T-cell (primary cell): ENCODE data around the gene SLC9A7. TPM values are rescaled to one million over a fixed set of nuclear protein-coding genes. Genes with fewer than 3 reads are reported as not detected.
A peak's percentile ranks its signal among the peaks of the same experiment; 100 is the strongest.

Experiments used
- ATAC-seq, 4 experiments: fragments of 200-7000 bp in 3 of 4; fragments of 150-1000 bp in 1 of 4; cut with Tn5 transposase; replicated peaks in 1 of 4; 1 replicate in 3 of 4; 2 replicates in 1 of 4; pipeline ENCODE4 v1.10.0; 2021; ENCODE audit warnings: moderate library complexity in 3 of 4, mild to moderate bottlenecking in 2 of 4, moderate number of reproducible peaks in 1 of 4
- CTCF ChIA-PET, 2 donors: fragments of 300-600 bp; sonication (Branson Sonifier 250); formaldehyde crosslinking; loops; one replicate each; lab custom pipeline; 2022; ENCODE audit warnings: antibody characterized with exemption in 2 of 2; lab: Charles Lee
- POLR2A ChIA-PET, 2 donors: fragments of 300-600 bp; sonication (Branson Sonifier 250); formaldehyde crosslinking; loops; one replicate each; lab custom pipeline; 2022; ENCODE audit warnings: antibody characterized with exemption in 2 of 2; lab: Charles Lee
- DNase-seq, 35 experiments: peaks; one replicate each; pipeline versions ENCODE4 v3.0.0 to v3.0.0-alpha.2; 2013 to 2023
- H3K27ac ChIP-seq: one replicate; pipeline ENCODE4 v1.5.1; 2013; ENCODE audit warnings: low read length
- H3K27me3 ChIP-seq, 2 experiments: replicated peaks in 1 of 2; 1 replicate in 1 of 2; 2 replicates in 1 of 2; pipeline versions ENCODE4 v1.6.1 to v1.7.0; 2013; ENCODE audit warnings: low read length in 1 of 2, mixed read lengths in 1 of 2; ENCODE audit not compliant: control insufficient read depth in 2 of 2, insufficient read depth in 2 of 2; ENCODE audit errors: extremely low read depth in 1 of 2
- H3K36me3 ChIP-seq, 2 donors: 1 replicate in 1 of 2; 2 replicates in 1 of 2; pipeline versions ENCODE4 v1.6.1 to v1.7.0; 2013; ENCODE audit warnings: low read length in 1 of 2; ENCODE audit not compliant: control insufficient read depth in 2 of 2, insufficient read depth in 1 of 2; ENCODE audit errors: extremely low read depth in 1 of 2
- H3K4me1 ChIP-seq, 2 experiments: 1 replicate in 1 of 2; 2 replicates in 1 of 2; pipeline versions ENCODE4 v1.6.1 to v1.7.0; 2013; ENCODE audit warnings: low read length in 2 of 2, mixed read lengths in 1 of 2; ENCODE audit not compliant: insufficient read depth in 2 of 2, control insufficient read depth in 1 of 2; ENCODE audit errors: extremely low read depth in 1 of 2
- H3K4me3 ChIP-seq, 2 donors: 1 replicate in 1 of 2; 2 replicates in 1 of 2; pipeline versions ENCODE4 v1.5.1 to v1.7.0; 2013; ENCODE audit warnings: mild to moderate bottlenecking in 2 of 2, low read length in 1 of 2, moderate library complexity in 1 of 2; ENCODE audit not compliant: control insufficient read depth in 1 of 2; ENCODE audit errors: extremely low read depth in 1 of 2
- H3K9me3 ChIP-seq: 2 replicates; pipeline ENCODE4 v1.7.0; 2013
- H3K27ac Mint-ChIP-seq, 2 donors: one replicate each; pipeline ENCODE4 v1.8.0; 2020 to 2021; ENCODE audit warnings: mild to moderate bottlenecking in 2 of 2, mixed read lengths in 2 of 2
- H3K27me3 Mint-ChIP-seq, 2 donors: one replicate each; pipeline ENCODE4 v1.8.0; 2021 to 2022; ENCODE audit warnings: mixed read lengths in 2 of 2
- H3K36me3 Mint-ChIP-seq: one replicate; pipeline ENCODE4 v1.8.0; 2021; ENCODE audit warnings: mixed read lengths
- H3K4me1 Mint-ChIP-seq, 3 donors: one replicate each; pipeline ENCODE4 v1.8.0; 2020 to 2022; ENCODE audit warnings: mixed read lengths in 3 of 3, mild to moderate bottlenecking in 1 of 3
- H3K4me3 Mint-ChIP-seq, 3 donors: one replicate each; pipeline ENCODE4 v1.8.0; 2020 to 2022; ENCODE audit warnings: mild to moderate bottlenecking in 3 of 3, mixed read lengths in 3 of 3, moderate library complexity in 3 of 3
- H3K9me3 Mint-ChIP-seq, 3 donors: one replicate each; pipeline ENCODE4 v1.8.0; 2020 to 2022; ENCODE audit warnings: mixed read lengths in 3 of 3
- WGBS: methylation state at CpG from one replicate; pipeline ENCODE4 v1.1.5; 2013; ENCODE audit warnings: missing lambda C conversion rate; ENCODE audit not compliant: insufficient coverage; 5-methylcytosine and 5-hydroxymethylcytosine counted together
- total RNA-seq, 35 experiments: library from RNA in 6 of 35; stranded (reverse) in 6 of 35; fragments of 120-200 nt in 1 of 35; gene quantifications; one replicate each; pipeline versions ENCODE4 v1.2.1 to v1.2.4 and lab custom pipeline; 2013 to 2026

The SLC9A7 gene
- total RNA-seq, 5 donors from 2014 or later (not counting 1 experiment from before 2014, with no cell fraction given): 2.3 to 6.3 (median 3.7) TPM

DNA sequence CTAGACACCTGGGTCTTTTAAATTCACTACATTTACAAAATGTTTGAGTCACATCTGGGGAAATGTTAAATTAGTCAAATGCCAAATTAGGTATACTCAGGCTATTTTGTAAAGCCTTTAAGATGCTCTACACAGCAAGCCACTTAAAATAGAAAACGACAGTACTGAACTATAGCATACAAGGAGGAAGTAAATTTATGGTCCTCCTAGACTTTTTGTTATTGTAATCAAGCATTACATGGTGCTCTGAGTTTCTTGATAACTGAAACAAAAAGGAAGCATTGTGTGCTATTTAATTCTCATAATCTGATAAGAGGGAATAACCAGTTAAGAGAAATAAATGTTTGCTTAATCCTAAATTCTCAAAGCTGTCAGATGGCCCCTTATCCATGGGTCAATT is 46.2 kb downstream of the SLC9A7 start:
- H3K4me1 Mint-ChIP-seq: peaks cover 6 to 25% (median 9%) of the 10 kb centered on the region in 3 donors
- H3K36me3 Mint-ChIP-seq: no peaks in the 10 kb centered on the region
- no peak overlapping the region for H3K4me3 Mint-ChIP-seq
- no peaks in the 10 kb centered on the region for H3K9me3 Mint-ChIP-seq
- H3K9me3 ChIP-seq: no peaks in the 10 kb centered on the region
- H3K27me3 ChIP-seq: no peaks in the 10 kb centered on the region
- peaks cover 0 to 22% of the 10 kb centered on the region in 2 donors for H3K27me3 Mint-ChIP-seq
- DNase-seq: no peak
- H3K4me1 ChIP-seq: no peaks in the 10 kb centered on the region
- no CpG with 5 or more reads among the region's 1 CpG for WGBS
- no peaks in the 10 kb centered on the region for H3K36me3 ChIP-seq
- H3K27ac Mint-ChIP-seq: no peak overlapping the region
- ChIA-PET POLR2A (no interaction called here), CTCF (no interaction called here)
- H3K27ac ChIP-seq: no peak overlapping the region
- no peak overlapping the region for H3K4me3 ChIP-seq
- ATAC-seq: no peak

DNA sequence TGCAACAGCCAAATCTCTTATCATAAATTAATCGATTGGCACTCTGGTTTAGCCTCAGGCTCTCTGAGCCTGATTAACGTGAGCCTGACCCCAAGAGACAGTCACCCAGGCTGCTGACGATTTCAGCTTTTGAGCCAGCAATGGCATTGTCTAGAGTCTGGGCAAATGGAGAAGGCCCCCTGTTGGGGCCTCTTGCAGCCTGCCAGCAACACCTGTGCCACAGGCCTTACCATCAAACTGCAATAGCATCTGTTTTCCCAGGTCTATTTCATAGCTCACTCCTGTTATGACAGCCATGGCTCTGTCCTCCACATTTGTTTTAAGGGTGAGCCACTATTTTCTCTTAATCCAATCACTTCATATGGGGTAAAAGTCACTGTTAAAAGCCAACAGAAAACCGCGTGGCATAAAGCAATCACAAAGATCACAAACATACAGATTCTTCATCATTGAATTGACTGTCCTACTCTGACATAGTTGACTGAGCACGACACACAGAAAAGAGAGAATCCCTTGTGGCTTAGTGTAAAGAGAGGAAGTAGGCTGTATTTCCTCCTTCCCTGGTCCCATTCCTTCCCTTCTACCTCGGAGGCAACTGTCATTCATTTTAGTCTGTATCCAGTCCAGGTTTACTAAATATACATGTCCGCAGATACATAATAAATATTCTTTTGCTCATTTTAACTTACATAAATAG is 47.8 kb downstream of the SLC9A7 start:
- ATAC-seq: no peak
- H3K4me1 ChIP-seq: no peaks in the 10 kb centered on the region
- WGBS: 45% methylated on average over 3 of the region's 8 CpGs

DNA sequence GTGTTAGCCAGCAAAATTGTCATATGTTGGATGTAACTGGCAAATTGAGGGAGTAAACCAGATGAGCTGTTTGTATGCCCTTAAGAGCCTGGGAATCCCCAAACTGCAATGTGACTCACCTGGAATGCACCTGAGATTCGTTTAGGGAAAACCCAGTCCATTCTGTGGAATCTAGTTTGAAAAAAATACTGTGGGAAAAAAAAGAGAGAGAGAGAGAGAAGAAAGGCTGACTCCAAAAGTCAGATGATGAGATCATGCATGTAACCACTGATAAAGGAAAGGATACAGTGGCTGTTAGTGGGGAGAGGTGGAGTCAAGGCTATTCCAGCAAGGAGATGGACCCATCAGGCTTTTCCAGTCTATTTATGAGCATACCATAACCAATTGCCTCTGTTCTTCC is 48.5 kb downstream of the SLC9A7 start:
- POLR2A ChIA-PET: no interaction called here
- peaks cover 5 to 27% (median 9%) of the 10 kb centered on the region in 3 donors for H3K4me1 Mint-ChIP-seq
- no peak overlapping the region for H3K27ac ChIP-seq

More for the DNA sequence above, 47.8 kb downstream of the SLC9A7 start:
- no peak overlapping the region for H3K27ac Mint-ChIP-seq
- no peak overlapping the region for H3K4me3 ChIP-seq
- ChIA-PET POLR2A (no interaction called here), CTCF (interaction anchor here in 1 of 2 donors (0.6 kb wide), 1 partner anchor 1440 kb away, joined by 3 read pairs; no protein-coding TSS in a partner anchor)
- no peak overlapping the region for H3K27ac ChIP-seq
- H3K4me1 Mint-ChIP-seq: peaks cover 5 to 24% (median 9%) of the 10 kb centered on the region in 3 donors
- no peak for DNase-seq
- H3K36me3 ChIP-seq: no peaks in the 10 kb centered on the region
- no peaks in the 10 kb centered on the region for H3K27me3 ChIP-seq
- H3K4me3 Mint-ChIP-seq: no peak overlapping the region
- H3K27me3 Mint-ChIP-seq: peaks cover 0 to 27% of the 10 kb centered on the region in 2 donors
- no peaks in the 10 kb centered on the region for H3K9me3 Mint-ChIP-seq
- H3K9me3 ChIP-seq: no peaks in the 10 kb centered on the region
- no peaks in the 10 kb centered on the region for H3K36me3 Mint-ChIP-seq

DNA sequence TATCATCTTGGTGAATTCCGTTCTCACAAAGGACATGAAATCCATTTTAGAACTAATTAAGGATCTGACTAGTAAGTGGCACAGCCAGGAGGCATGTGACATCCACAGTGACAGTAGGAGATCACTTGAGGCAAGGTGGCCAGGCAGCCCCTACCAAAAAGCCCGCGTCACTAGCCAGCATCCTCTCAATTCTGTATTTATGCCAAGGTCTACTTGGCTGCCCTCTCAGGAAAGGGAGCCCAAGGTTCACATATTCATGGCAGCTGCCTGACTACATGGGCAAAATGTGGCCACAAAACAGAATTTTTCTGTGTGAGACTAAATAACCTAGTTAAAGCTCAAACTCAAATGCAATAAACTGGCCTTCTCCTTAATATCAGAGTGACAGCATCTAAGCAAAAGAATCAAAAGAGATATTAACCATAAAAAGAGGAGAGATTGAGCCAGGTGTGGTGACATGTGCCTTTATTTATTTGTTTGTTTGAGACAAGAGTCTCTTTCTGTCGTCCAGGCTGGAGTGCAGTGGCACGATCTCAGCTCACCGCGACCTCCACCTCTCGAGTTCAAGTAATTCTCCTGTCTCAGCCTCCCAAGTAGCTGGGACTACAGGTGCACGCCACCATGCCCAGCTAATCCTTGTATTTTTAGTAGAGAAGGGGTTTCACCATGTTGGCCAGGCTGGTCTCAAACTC is 51.5 kb downstream of the SLC9A7 start:
- ChIA-PET POLR2A (no interaction called here), CTCF (no interaction called here)
- Mint-ChIP-seq H3K4me1 (peaks cover 10 to 41% (median 19%) of the 10 kb centered on the region in 3 donors), H3K36me3 (no peaks in the 10 kb centered on the region), H3K27me3 (peaks cover 0 to 30% of the 10 kb centered on the region in 2 donors), H3K9me3 (no peaks in the 10 kb centered on the region), H3K4me3 (no peak overlapping the region), H3K27ac (no peak overlapping the region)
- no peak for DNase-seq
- WGBS: 100% methylated on average over 2 of the region's 9 CpGs
- H3K4me1 ChIP-seq: no peaks in the 10 kb centered on the region
- ATAC-seq: no peak
- H3K9me3 ChIP-seq: no peaks in the 10 kb centered on the region
- H3K27me3 ChIP-seq: no peaks in the 10 kb centered on the region
- H3K4me3 ChIP-seq: no peak overlapping the region
- H3K27ac ChIP-seq: no peak overlapping the region
- H3K36me3 ChIP-seq: no peaks in the 10 kb centered on the region

More for the DNA sequence above, 48.5 kb downstream of the SLC9A7 start:
- Histone ChIP-seq H3K36me3 (no peaks in the 10 kb centered on the region), H3K4me1 (no peaks in the 10 kb centered on the region), H3K27me3 (no peaks in the 10 kb centered on the region), H3K4me3 (no peak overlapping the region), H3K9me3 (no peaks in the 10 kb centered on the region)
- no peak overlapping the region for H3K4me3 Mint-ChIP-seq
- H3K9me3 Mint-ChIP-seq: no peaks in the 10 kb centered on the region
- WGBS: no CpG with 5 or more reads among the region's 1 CpG
- peaks cover 0 to 31% of the 10 kb centered on the region in 2 donors for H3K27me3 Mint-ChIP-seq
- DNase-seq: no peak
- H3K36me3 Mint-ChIP-seq: no peaks in the 10 kb centered on the region
- ATAC-seq: no peak
- CTCF ChIA-PET: interaction anchor here in 1 of 2 donors (0.7 kb wide), 1 partner anchor 20 kb away, joined by 3 read pairs; no protein-coding TSS in a partner anchor
- no peak overlapping the region for H3K27ac Mint-ChIP-seq

DNA sequence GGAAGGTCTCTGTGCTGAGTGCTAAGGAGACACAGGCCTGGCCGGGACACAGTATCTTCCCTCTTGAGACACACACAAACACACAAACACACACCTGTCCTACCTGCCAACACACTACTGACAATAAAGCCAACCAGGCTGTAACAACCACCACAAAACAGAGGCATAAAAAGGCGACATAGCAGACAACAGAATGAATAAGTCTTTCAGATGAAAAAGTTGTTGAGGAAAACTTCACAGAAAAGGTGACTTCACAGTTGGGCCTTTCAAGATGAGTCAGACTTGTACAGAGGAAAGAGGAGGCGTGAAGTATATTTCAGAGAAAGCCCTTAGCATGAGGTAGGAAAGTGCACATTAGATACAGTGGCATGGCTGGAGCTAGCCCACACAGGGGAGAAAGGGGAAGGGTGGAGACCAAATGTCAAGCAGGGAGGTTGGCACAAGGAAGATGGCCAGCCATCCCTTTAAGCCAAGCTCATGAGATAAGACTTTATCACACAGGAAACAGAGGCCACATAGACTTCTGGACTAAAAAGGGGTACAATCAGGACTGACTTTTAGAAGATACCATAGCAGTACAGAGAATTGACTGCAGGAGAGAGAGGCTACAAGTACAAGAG is 54.0 kb downstream of the SLC9A7 start:
- ATAC-seq: peak in 3 of 4 experiments; percentile 31 to 34 (median 32)
- peaks cover 6 to 23% (median 10%) of the 10 kb centered on the region in 3 donors for H3K4me1 Mint-ChIP-seq
- 0% methylated on average over 1 of the region's 3 CpGs for WGBS
- peak in 1 of 35 experiments; percentile 1 for DNase-seq
- ChIA-PET CTCF (no interaction called here), POLR2A (no interaction called here)
- no peaks in the 10 kb centered on the region for H3K4me1 ChIP-seq
- H3K9me3 ChIP-seq: no peaks in the 10 kb centered on the region
- no peaks in the 10 kb centered on the region for H3K36me3 Mint-ChIP-seq
- no peak overlapping the region for H3K4me3 ChIP-seq
- no peaks in the 10 kb centered on the region for H3K27me3 ChIP-seq
- peaks cover 0 to 20% of the 10 kb centered on the region in 2 donors for H3K27me3 Mint-ChIP-seq
- H3K4me3 Mint-ChIP-seq: no peak overlapping the region
- H3K27ac Mint-ChIP-seq: no peak overlapping the region
- H3K9me3 Mint-ChIP-seq: no peaks in the 10 kb centered on the region
- H3K27ac ChIP-seq: no peak overlapping the region
- no peaks in the 10 kb centered on the region for H3K36me3 ChIP-seq

DNA sequence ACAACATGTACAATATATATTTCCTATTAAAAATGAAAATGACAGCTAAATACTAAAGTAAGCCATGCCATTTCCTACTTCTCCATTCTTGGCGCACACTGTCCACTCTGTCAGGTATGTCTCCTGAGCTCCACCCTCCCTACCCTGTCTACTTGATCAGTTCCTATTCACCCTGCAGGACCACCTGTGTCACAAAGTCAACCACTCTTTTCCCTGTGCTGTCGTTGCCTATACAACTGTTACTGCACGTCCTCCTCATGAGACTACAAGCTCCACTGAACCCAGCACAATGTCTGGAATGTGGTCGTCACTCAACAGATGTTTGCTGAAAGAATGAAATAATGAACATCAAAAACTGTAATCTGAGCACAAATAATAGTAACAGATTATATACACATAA is 54.9 kb downstream of the SLC9A7 start:
- Mint-ChIP-seq H3K27ac (no peak overlapping the region), H3K4me3 (no peak overlapping the region), H3K36me3 (no peaks in the 10 kb centered on the region), H3K4me1 (peaks cover 6 to 23% (median 10%) of the 10 kb centered on the region in 3 donors), H3K9me3 (no peaks in the 10 kb centered on the region), H3K27me3 (peaks cover 0 to 20% of the 10 kb centered on the region in 2 donors)
- Histone ChIP-seq H3K4me3 (no peak overlapping the region), H3K27me3 (no peaks in the 10 kb centered on the region), H3K36me3 (no peaks in the 10 kb centered on the region), H3K4me1 (no peaks in the 10 kb centered on the region), H3K27ac (no peak overlapping the region), H3K9me3 (no peaks in the 10 kb centered on the region)
- ChIA-PET POLR2A (no interaction called here), CTCF (no interaction called here)
- WGBS: no CpG with 5 or more reads among the region's 4 CpGs
- ATAC-seq (no peak), DNase-seq (no peak)
